Dendritic cell treated with granulocyte-macrophage colony-stimulating factor and Interleukin-4, amounts not matched to agents 40 ng/mL and 50 ng/mL, for 4 days (primary cell): ENCODE results near the gene TMEM59L.

Experiments used
- H3K27ac Mint-ChIP-seq: one replicate; pipeline ENCODE4 v1.8.0; 2022; ENCODE audit warnings: mild to moderate bottlenecking, mixed read lengths
- H3K27me3 Mint-ChIP-seq: one replicate; pipeline ENCODE4 v1.8.0; 2022; ENCODE audit warnings: mild to moderate bottlenecking, mixed read lengths
- H3K36me3 Mint-ChIP-seq: one replicate; pipeline ENCODE4 v1.8.0; 2022; ENCODE audit warnings: low read depth, mixed read lengths
- H3K4me1 Mint-ChIP-seq: one replicate; pipeline ENCODE4 v1.8.0; 2022; ENCODE audit warnings: low read depth, mixed read lengths
- H3K4me3 Mint-ChIP-seq: one replicate; pipeline ENCODE4 v1.8.0; 2022; ENCODE audit warnings: mild to moderate bottlenecking, moderate library complexity, mixed read lengths
- H3K9me3 Mint-ChIP-seq: one replicate; pipeline ENCODE4 v1.8.0; 2022; ENCODE audit warnings: mixed read lengths
- intact Hi-C: fragments of 100-400 bp; cut with micrococcal nuclease; formaldehyde crosslinking; loops from one replicate; pipeline ENCODE4 v1.15.0; 2022

Gene TMEM59L

GRCh38 chr19:18609717-18610051, 3.0 kb upstream of the TMEM59L start:
- no peak overlapping the region for H3K27ac Mint-ChIP-seq
- no peak overlapping the region for H3K4me3 Mint-ChIP-seq
- no peaks in the 10 kb centered on the region for H3K9me3 Mint-ChIP-seq
- no peaks in the 10 kb centered on the region for H3K36me3 Mint-ChIP-seq
- peaks cover 31% of the 10 kb centered on the region for H3K4me1 Mint-ChIP-seq
- peaks cover 86% of the 10 kb centered on the region for H3K27me3 Mint-ChIP-seq
- intact Hi-C loops = no loop called here

GRCh38 chr19:18610245-18610555, 2.5 kb upstream of the TMEM59L start:
- H3K36me3 Mint-ChIP-seq = no peaks in the 10 kb centered on the region
- H3K27ac Mint-ChIP-seq = no peak overlapping the region
- no peaks in the 10 kb centered on the region for H3K9me3 Mint-ChIP-seq
- peaks cover 31% of the 10 kb centered on the region for H3K4me1 Mint-ChIP-seq
- no peak overlapping the region for H3K4me3 Mint-ChIP-seq
- intact Hi-C loops = no loop called here
- H3K27me3 Mint-ChIP-seq = peaks cover 86% of the 10 kb centered on the region

- no peak overlapping the region for H3K27ac Mint-ChIP-seq
- intact Hi-C loops = no loop called here
- no peaks in the 10 kb centered on the region for H3K9me3 Mint-ChIP-seq
- peaks cover 31% of the 10 kb centered on the region for H3K4me1 Mint-ChIP-seq
- H3K27me3 Mint-ChIP-seq = peaks cover 86% of the 10 kb centered on the region
- H3K4me3 Mint-ChIP-seq = no peak overlapping the region
- H3K36me3 Mint-ChIP-seq = no peaks in the 10 kb centered on the region
These were observed 1.9 kb upstream of the TMEM59L start for GRCh38 chr19:18610556-18611326.

- intact Hi-C loops = no loop called here
- Mint-ChIP-seq H3K4me3 (no peak overlapping the region), H3K36me3 (no peaks in the 10 kb centered on the region), H3K9me3 (no peaks in the 10 kb centered on the region), H3K27me3 (peaks cover 93% of the 10 kb centered on the region), H3K4me1 (peaks cover 31% of the 10 kb centered on the region), H3K27ac (no peak overlapping the region)
These were observed 1.2 kb upstream of the TMEM59L start for GRCh38 chr19:18611327-18612050.

GRCh38 chr19:18612051-18612771, 459 bp upstream of the TMEM59L start:
- intact Hi-C loops = no loop called here
- Mint-ChIP-seq H3K36me3 (no peaks in the 10 kb centered on the region), H3K4me1 (peaks cover 29% of the 10 kb centered on the region), H3K9me3 (no peaks in the 10 kb centered on the region), H3K27ac (no peak overlapping the region), H3K27me3 (peaks cover 96% of the 10 kb centered on the region), H3K4me3 (no peak overlapping the region)

- Mint-ChIP-seq H3K36me3 (no peaks in the 10 kb centered on the region), H3K4me3 (no peak overlapping the region), H3K9me3 (no peaks in the 10 kb centered on the region), H3K27me3 (peaks cover 89% of the 10 kb centered on the region), H3K4me1 (peaks cover 21% of the 10 kb centered on the region), H3K27ac (no peak overlapping the region)
- intact Hi-C loops = no loop called here
These were observed 1.0 kb downstream of the TMEM59L start for GRCh38 chr19:18613589-18614234.

GRCh38 chr19:18616023-18616422, 3.4 kb downstream of the TMEM59L start:
- intact Hi-C loops = no loop called here
- Mint-ChIP-seq H3K4me3 (no peak overlapping the region), H3K36me3 (no peaks in the 10 kb centered on the region), H3K27ac (no peak overlapping the region), H3K4me1 (peaks cover 19% of the 10 kb centered on the region), H3K27me3 (peaks cover 84% of the 10 kb centered on the region), H3K9me3 (no peaks in the 10 kb centered on the region)

GRCh38 chr19:18617562-18617961, 4.9 kb downstream of the TMEM59L start:
- Mint-ChIP-seq H3K9me3 (no peaks in the 10 kb centered on the region), H3K27me3 (peaks cover 76% of the 10 kb centered on the region), H3K27ac (no peak overlapping the region), H3K4me3 (no peak overlapping the region), H3K4me1 (peaks cover 9% of the 10 kb centered on the region), H3K36me3 (no peaks in the 10 kb centered on the region)
- intact Hi-C loops = no loop called here

- Mint-ChIP-seq H3K36me3 (no peaks in the 10 kb centered on the region), H3K27me3 (peaks cover 77% of the 10 kb centered on the region), H3K9me3 (no peaks in the 10 kb centered on the region), H3K27ac (no peak overlapping the region), H3K4me1 (peaks cover 5% of the 10 kb centered on the region), H3K4me3 (no peak overlapping the region)
- intact Hi-C loops = no loop called here
These were observed 5.6 kb downstream of the TMEM59L start for GRCh38 chr19:18618236-18618635.

GRCh38 chr19:18620311-18620710, 7.6 kb downstream of the TMEM59L start:
- no peak overlapping the region for H3K4me3 Mint-ChIP-seq

GRCh38 chr19:18620902-18621301, 8.2 kb downstream of the TMEM59L start:
- no peak overlapping the region for H3K27ac Mint-ChIP-seq
- intact Hi-C loops = no loop called here
- H3K27me3 Mint-ChIP-seq = peaks cover 61% of the 10 kb centered on the region
- H3K9me3 Mint-ChIP-seq = no peaks in the 10 kb centered on the region
- H3K4me1 Mint-ChIP-seq = no peaks in the 10 kb centered on the region
- H3K36me3 Mint-ChIP-seq = no peaks in the 10 kb centered on the region
- no peak overlapping the region for H3K4me3 Mint-ChIP-seq

More at GRCh38 chr19:18620311-18620710, 7.6 kb downstream of the TMEM59L start:
- intact Hi-C loops = no loop called here
- no peaks in the 10 kb centered on the region for H3K4me1 Mint-ChIP-seq
- H3K27ac Mint-ChIP-seq = no peak overlapping the region
- no peaks in the 10 kb centered on the region for H3K36me3 Mint-ChIP-seq
- peaks cover 61% of the 10 kb centered on the region for H3K27me3 Mint-ChIP-seq
- H3K9me3 Mint-ChIP-seq = no peaks in the 10 kb centered on the region

GRCh38 chr19:18626906-18627305, 14.2 kb downstream of the TMEM59L start:
- peaks cover 54% of the 10 kb centered on the region for H3K27me3 Mint-ChIP-seq
- H3K27ac Mint-ChIP-seq = no peak overlapping the region
- no peak overlapping the region for H3K4me3 Mint-ChIP-seq
- no peaks in the 10 kb centered on the region for H3K4me1 Mint-ChIP-seq
- H3K36me3 Mint-ChIP-seq = no peaks in the 10 kb centered on the region
- intact Hi-C loops = no loop called here
- H3K9me3 Mint-ChIP-seq = no peaks in the 10 kb centered on the region

GRCh38 chr19:18629166-18630088, 16.8 kb downstream of the TMEM59L start:
- no peaks in the 10 kb centered on the region for H3K36me3 Mint-ChIP-seq
- no peak overlapping the region for H3K27ac Mint-ChIP-seq
- H3K27me3 Mint-ChIP-seq = peaks cover 53% of the 10 kb centered on the region
- no peak overlapping the region for H3K4me3 Mint-ChIP-seq
- no peaks in the 10 kb centered on the region for H3K9me3 Mint-ChIP-seq
- intact Hi-C loops = no loop called here
- peaks cover under 1% of the 10 kb centered on the region for H3K4me1 Mint-ChIP-seq
